Endothelial cell of umbilical vein (primary cell): ENCODE measurements around the gene SLC39A5.

Experiments used
- CTCF ChIP-seq, 2 donors: IDR thresholded peaks; 1 replicate in 1 of 2; 2 replicates in 1 of 2; pipeline ENCODE4 v1.5.1; 2011; ENCODE audit warnings: low read length in 2 of 2, mild to moderate bottlenecking in 2 of 2, moderate library complexity in 2 of 2, control low read depth in 1 of 2, inconsistent platforms in 1 of 2, low read depth in 1 of 2; ENCODE audit not compliant: insufficient read depth in 1 of 2; ENCODE audit errors: extremely low read depth in 1 of 2
- EZH2 ChIP-seq: IDR thresholded peaks from 2 replicates; pipeline ENCODE4 v1.6.1; 2012; ENCODE audit warnings: borderline replicate concordance, low read depth, mild to moderate bottlenecking, moderate library complexity, low read length, inconsistent platforms; ENCODE audit not compliant: severe bottlenecking
- FOS ChIP-seq: IDR thresholded peaks from 2 replicates; pipeline ENCODE4 v1.6.1; 2011; ENCODE audit warnings: mild to moderate bottlenecking, low read length, moderate library complexity, borderline replicate concordance; ENCODE audit not compliant: insufficient read depth
- MAX ChIP-seq: IDR thresholded peaks from 2 replicates; pipeline ENCODE4 v1.6.1; 2011; ENCODE audit not compliant: insufficient read depth, insufficient read length
- POLR2A ChIP-seq: IDR thresholded peaks from 2 replicates; pipeline ENCODE4 v1.6.1; 2012; ENCODE audit warnings: low read depth, mild to moderate bottlenecking, control low read depth, low read length
- POLR2AphosphoS5 ChIP-seq: IDR thresholded peaks from 2 replicates; pipeline ENCODE4 v1.6.1; 2012; ENCODE audit warnings: low read depth, mild to moderate bottlenecking, control low read depth, low read length, moderate library complexity; ENCODE audit not compliant: insufficient read depth

- TF ChIP-seq CTCF (IDR thresholded peaks at IDR 0.05; ENCODE audit: extremely low read depth in 1 of 2, insufficient read depth in 1 of 2, low read depth in 1 of 2, low read length in 2 of 2): peak in 1 of 2 donors; percentile 16
- TF ChIP-seq MAX: no peak
- TF ChIP-seq POLR2A: no peak
- TF ChIP-seq POLR2AphosphoS5: no peak
- TF ChIP-seq FOS: no peak
- TF ChIP-seq EZH2: no peak
Observed at GRCh38 chr12:56256326-56256960, 26.6 kb downstream of the SLC39A5 start.
